ENCODE results near the gene QRFP. TPM values are rescaled to one million over a fixed set of nuclear protein-coding genes. Genes with fewer than 3 reads are reported as not detected.

QRFP gene
- total RNA-seq, 1 donor from 2014 or later, result not detected

GRCh38 chr9:130930132-130930803, 33.7 kb upstream of the QRFP start:
- Mint-ChIP-seq H3K27ac (no peak overlapping the region), H3K4me1 (peaks cover 26% of the 10 kb centered on the region), H3K9me3 (no peaks in the 10 kb centered on the region), H3K36me3 (ENCODE audit: low read depth) (no peaks in the 10 kb centered on the region), H3K27me3 (peaks cover 44% of the 10 kb centered on the region), H3K4me3 (no peak overlapping the region)
- no peak for TF ChIP-seq CTCF (IDR thresholded peaks at IDR 0.05)
- CTCF ChIA-PET, result no interaction called here
- POLR2A ChIA-PET, result no interaction called here
- no peak for ATAC-seq (ENCODE audit: low read depth)
- no peak for DNase-seq
- intact Hi-C loops (cut with micrococcal nuclease), result no loop called here

- CTCF ChIA-PET, result no interaction called here
- POLR2A ChIA-PET, result no interaction called here
- intact Hi-C loops (cut with micrococcal nuclease), result loop anchor here (5.0 kb wide), 1 partner anchor 37 kb away; no protein-coding TSS in a partner anchor
- TF ChIP-seq CTCF (IDR thresholded peaks at IDR 0.05), result no peak
- no peak overlapping the region for H3K4me3 Mint-ChIP-seq
- H3K36me3 Mint-ChIP-seq (ENCODE audit: low read depth), result no peaks in the 10 kb centered on the region
- H3K4me1 Mint-ChIP-seq, result peaks cover 26% of the 10 kb centered on the region
- no peak overlapping the region for H3K27ac Mint-ChIP-seq
- no peak for ATAC-seq (ENCODE audit: low read depth)
- no peak for DNase-seq
- no peaks in the 10 kb centered on the region for H3K9me3 Mint-ChIP-seq
- peaks cover 42% of the 10 kb centered on the region for H3K27me3 Mint-ChIP-seq
Measured at GRCh38 chr9:130929571-130930038, 33.0 kb upstream of the QRFP start.

- CTCF ChIA-PET, result no interaction called here
- Mint-ChIP-seq H3K27me3 (peaks cover 34% of the 10 kb centered on the region), H3K27ac (peak overlapping the region; percentile 69)
Measured at GRCh38 chr9:130927995-130928900, 31.6 kb upstream of the QRFP start.

DNA sequence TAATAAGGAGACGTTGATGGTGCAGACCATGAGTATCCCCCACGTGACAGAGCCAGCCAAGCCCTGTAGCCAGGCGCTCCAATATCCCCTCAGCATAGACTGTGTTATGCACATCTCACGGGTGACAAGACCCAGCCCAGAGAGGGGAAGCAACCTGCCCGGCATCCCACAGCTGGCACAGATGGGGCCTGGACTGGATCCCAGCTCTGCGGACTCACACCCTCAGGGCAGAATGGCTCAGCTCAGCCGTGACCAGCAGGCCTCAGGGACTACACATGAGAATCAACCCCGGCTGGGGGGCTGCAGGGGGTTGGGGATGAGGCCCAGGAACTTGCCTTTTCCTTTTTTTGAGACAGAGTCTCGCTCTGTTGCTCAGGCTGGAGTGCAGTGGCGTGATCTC, 30.7 kb upstream of the QRFP start:
- Mint-ChIP-seq H3K27ac (no peak overlapping the region), H3K9me3 (no peaks in the 10 kb centered on the region), H3K27me3 (peaks cover 37% of the 10 kb centered on the region), H3K4me1 (peaks cover 21% of the 10 kb centered on the region), H3K36me3 (ENCODE audit: low read depth) (no peaks in the 10 kb centered on the region), H3K4me3 (no peak overlapping the region)
- TF ChIP-seq CTCF (IDR thresholded peaks at IDR 0.05), result no peak
- ATAC-seq (ENCODE audit: low read depth), result no peak
- no peak for DNase-seq
- ChIA-PET CTCF (no interaction called here), POLR2A (no interaction called here)
- intact Hi-C loops (cut with micrococcal nuclease), result loop anchor here (5.0 kb wide), 1 partner anchor 35 kb away; no protein-coding TSS in a partner anchor

More at GRCh38 chr9:130927995-130928900, 31.6 kb upstream of the QRFP start:
- POLR2A ChIA-PET, result interaction anchor here (0.6 kb wide), 2 partner anchors 482 to 1788 kb away, joined by 3 to 4 read pairs; no protein-coding TSS in a partner anchor
- H3K4me1 Mint-ChIP-seq, result peaks cover 26% of the 10 kb centered on the region
- no peak overlapping the region for H3K4me3 Mint-ChIP-seq
- no peaks in the 10 kb centered on the region for H3K9me3 Mint-ChIP-seq
- no peak for TF ChIP-seq CTCF (IDR thresholded peaks at IDR 0.05)
- intact Hi-C loops (cut with micrococcal nuclease), result loop anchor here (5.0 kb wide), 1 partner anchor 36 kb away; no protein-coding TSS in a partner anchor
- DNase-seq (no peak), ATAC-seq (ENCODE audit: low read depth) (peak; percentile 72)
- no peaks in the 10 kb centered on the region for H3K36me3 Mint-ChIP-seq (ENCODE audit: low read depth)
